HEK293T (cell line): ENCODE data around the gene CACNG3.

Experiments
- ARNT ChIP-seq: fragments of 450-650 bp; IDR thresholded peaks from 2 replicates; pipeline ENCODE4 v1.6.1; 2017; ENCODE audit warnings: mild to moderate bottlenecking
- ELF4 ChIP-seq: fragments of 450-650 bp; IDR thresholded peaks from 2 replicates; pipeline ENCODE4 v1.6.1; 2017; ENCODE audit warnings: antibody characterized with exemption
- FOXA1 ChIP-seq: fragments of 450-650 bp; IDR thresholded peaks from 2 replicates; pipeline ENCODE4 v1.6.1; 2016; ENCODE audit warnings: mild to moderate bottlenecking
- FOXM1 ChIP-seq: fragments of 450-650 bp; IDR thresholded peaks from 2 replicates; pipeline ENCODE4 v1.6.1; 2017; ENCODE audit warnings: mild to moderate bottlenecking, borderline replicate concordance
- LEF1 ChIP-seq: fragments of 450-650 bp; IDR thresholded peaks from 2 replicates; pipeline ENCODE4 v1.6.1; 2017; ENCODE audit warnings: mild to moderate bottlenecking, borderline replicate concordance
- SP1 ChIP-seq: fragments of 450-650 bp; IDR thresholded peaks from 2 replicates; pipeline ENCODE4 v1.6.1; 2017
- SUZ12 ChIP-seq: fragments of 450-650 bp; IDR thresholded peaks from 2 replicates; pipeline ENCODE4 v1.6.1; 2016; ENCODE audit warnings: mild to moderate bottlenecking
- ZNF384 ChIP-seq: fragments of 450-650 bp; IDR thresholded peaks from 2 replicates; pipeline ENCODE4 v1.6.1; 2016

GRCh38 chr16:24206926-24207325 is 49.2 kb upstream of the CACNG3 start:
- TF ChIP-seq ELF4 (no peak), ZNF384 (no peak), SP1 (no peak), FOXA1 (no peak), SUZ12 (no peak), LEF1 (no peak), ARNT (no peak), FOXM1 (no peak)
